ENCODE results near the gene CTXN1.

- TF ChIP-seq, protein P1, sequence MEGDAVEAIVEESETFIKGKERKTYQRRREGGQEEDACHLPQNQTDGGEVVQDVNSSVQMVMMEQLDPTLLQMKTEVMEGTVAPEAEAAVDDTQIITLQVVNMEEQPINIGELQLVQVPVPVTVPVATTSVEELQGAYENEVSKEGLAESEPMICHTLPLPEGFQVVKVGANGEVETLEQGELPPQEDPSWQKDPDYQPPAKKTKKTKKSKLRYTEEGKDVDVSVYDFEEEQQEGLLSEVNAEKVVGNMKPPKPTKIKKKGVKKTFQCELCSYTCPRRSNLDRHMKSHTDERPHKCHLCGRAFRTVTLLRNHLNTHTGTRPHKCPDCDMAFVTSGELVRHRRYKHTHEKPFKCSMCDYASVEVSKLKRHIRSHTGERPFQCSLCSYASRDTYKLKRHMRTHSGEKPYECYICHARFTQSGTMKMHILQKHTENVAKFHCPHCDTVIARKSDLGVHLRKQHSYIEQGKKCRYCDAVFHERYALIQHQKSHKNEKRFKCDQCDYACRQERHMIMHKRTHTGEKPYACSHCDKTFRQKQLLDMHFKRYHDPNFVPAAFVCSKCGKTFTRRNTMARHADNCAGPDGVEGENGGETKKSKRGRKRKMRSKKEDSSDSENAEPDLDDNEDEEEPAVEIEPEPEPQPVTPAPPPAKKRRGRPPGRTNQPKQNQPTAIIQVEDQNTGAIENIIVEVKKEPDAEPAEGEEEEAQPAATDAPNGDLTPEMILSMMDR (IDR thresholded peaks at IDR 0.05; ENCODE audit: low read depth, low read length, poor library complexity, severe bottlenecking) = no peak
- TF ChIP-seq EZH2phosphoT487 (IDR thresholded peaks at IDR 0.05; ENCODE audit: borderline replicate concordance, low read length) = no peak
Measured at GRCh38 chr19:7885818-7886217, 40.1 kb downstream of the CTXN1 start.
